Tibial nerve (tissue), 4 donors: ENCODE data around the gene NNMT. TPM values are rescaled to one million over a fixed set of nuclear protein-coding genes. Genes with fewer than 3 reads are reported as not detected.
A peak's percentile ranks its signal among the peaks of the same experiment; 100 is the strongest.

Experiments
- DNase-seq, 2 donors: peaks; one replicate each; pipeline ENCODE4 v3.0.0-alpha.2; 2019; ENCODE audit warnings: low spot score in 2 of 2
- H3K27ac ChIP-seq, 4 donors: fragments of 200-600 bp; sonication (generic) in 3 of 4; one replicate each; pipeline ENCODE4 v1.5.1; 2017 to 2019; ENCODE audit warnings: mild to moderate bottlenecking in 1 of 4
- H3K27me3 ChIP-seq, 2 donors: fragments of 200-600 bp; sonication (generic) in 1 of 2; one replicate each; pipeline versions ENCODE4 v1.5.1 to v1.6.0; 2017 to 2019
- H3K36me3 ChIP-seq, 3 donors: fragments of 200-600 bp; sonication (generic); one replicate each; pipeline ENCODE4 v1.5.1; 2018 to 2019
- H3K4me1 ChIP-seq, 4 donors: fragments of 200-600 bp; sonication (generic) in 3 of 4; one replicate each; pipeline ENCODE4 v1.5.1; 2017 to 2019
- H3K4me3 ChIP-seq, 4 donors: fragments of 200-600 bp; sonication (generic) in 3 of 4; one replicate each; pipeline ENCODE4 v1.5.1; 2017 to 2019; ENCODE audit warnings: mild to moderate bottlenecking in 1 of 4, moderate library complexity in 1 of 4
- H3K9me3 ChIP-seq, 4 donors: fragments of 200-600 bp; sonication (generic) in 3 of 4; one replicate each; pipeline ENCODE4 v1.5.1; 2017 to 2019
- EP300 ChIP-seq, 2 donors: sonication (generic); formaldehyde crosslinking; IDR thresholded peaks; one replicate each; pipeline ENCODE4 v1.6.1; 2017; ENCODE audit warnings: antibody characterized with exemption in 2 of 2, mild to moderate bottlenecking in 1 of 2
- POLR2A ChIP-seq, 2 donors: fragments of 450-650 bp; IDR thresholded peaks; one replicate each; pipeline ENCODE4 v1.6.1; 2017; ENCODE audit warnings: antibody characterized with exemption in 2 of 2, mild to moderate bottlenecking in 2 of 2, moderate library complexity in 2 of 2
- WGBS, 2 donors: methylation state at CpG; one replicate each; pipeline ENCODE4 v1.1.5; 2018; 5-methylcytosine and 5-hydroxymethylcytosine counted together
- total RNA-seq, 4 donors: library from RNA; depleted of rRNA; stranded (reverse); fragments of >200 nt; gene quantifications; one replicate each; pipeline ENCODE4 v1.1.0, GENCODE V29; 2016
- TF ChIP-seq, protein P1 (sequence below), 5 experiments: fragments of 200-600 bp in 3 of 5; fragments of 450-650 bp in 2 of 5; sonication (generic) in 3 of 5; IDR thresholded peaks; one replicate each; pipeline ENCODE4 v1.5.1; 2016 to 2019; ENCODE audit warnings: antibody characterized with exemption in 5 of 5, mild to moderate bottlenecking in 3 of 5, moderate library complexity in 2 of 5

Gene NNMT
- total RNA-seq, 4 donors from 2014 or later, result 520 to 1,803 (median 896) TPM

- Histone ChIP-seq H3K27ac (peak overlapping the region in 3 of 4 donors; percentile 49 to 91 (median 76)), H3K4me3 (no peak overlapping the region), H3K4me1 (peaks cover 0 to 73% (median 42%) of the 10 kb centered on the region in 4 donors), H3K9me3 (no peaks in the 10 kb centered on the region), H3K36me3 (peaks cover 0 to 13% (median 0%) of the 10 kb centered on the region in 3 donors), H3K27me3 (peaks cover 0 to 3% of the 10 kb centered on the region in 2 donors)
- DNase-seq, result no peak
- WGBS, 2 donors, result 89 to 91% methylated on average over 12 of the region's 12 CpGs
- TF ChIP-seq, protein P1, sequence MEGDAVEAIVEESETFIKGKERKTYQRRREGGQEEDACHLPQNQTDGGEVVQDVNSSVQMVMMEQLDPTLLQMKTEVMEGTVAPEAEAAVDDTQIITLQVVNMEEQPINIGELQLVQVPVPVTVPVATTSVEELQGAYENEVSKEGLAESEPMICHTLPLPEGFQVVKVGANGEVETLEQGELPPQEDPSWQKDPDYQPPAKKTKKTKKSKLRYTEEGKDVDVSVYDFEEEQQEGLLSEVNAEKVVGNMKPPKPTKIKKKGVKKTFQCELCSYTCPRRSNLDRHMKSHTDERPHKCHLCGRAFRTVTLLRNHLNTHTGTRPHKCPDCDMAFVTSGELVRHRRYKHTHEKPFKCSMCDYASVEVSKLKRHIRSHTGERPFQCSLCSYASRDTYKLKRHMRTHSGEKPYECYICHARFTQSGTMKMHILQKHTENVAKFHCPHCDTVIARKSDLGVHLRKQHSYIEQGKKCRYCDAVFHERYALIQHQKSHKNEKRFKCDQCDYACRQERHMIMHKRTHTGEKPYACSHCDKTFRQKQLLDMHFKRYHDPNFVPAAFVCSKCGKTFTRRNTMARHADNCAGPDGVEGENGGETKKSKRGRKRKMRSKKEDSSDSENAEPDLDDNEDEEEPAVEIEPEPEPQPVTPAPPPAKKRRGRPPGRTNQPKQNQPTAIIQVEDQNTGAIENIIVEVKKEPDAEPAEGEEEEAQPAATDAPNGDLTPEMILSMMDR (IDR thresholded peaks at IDR 0.05), result no peak
- peak in 1 of 2 donors; percentile 5 for TF ChIP-seq EP300 (IDR thresholded peaks at IDR 0.05)
Measured at GRCh38 chr11:114259551-114259983, 36.6 kb upstream of the NNMT start.

DNA sequence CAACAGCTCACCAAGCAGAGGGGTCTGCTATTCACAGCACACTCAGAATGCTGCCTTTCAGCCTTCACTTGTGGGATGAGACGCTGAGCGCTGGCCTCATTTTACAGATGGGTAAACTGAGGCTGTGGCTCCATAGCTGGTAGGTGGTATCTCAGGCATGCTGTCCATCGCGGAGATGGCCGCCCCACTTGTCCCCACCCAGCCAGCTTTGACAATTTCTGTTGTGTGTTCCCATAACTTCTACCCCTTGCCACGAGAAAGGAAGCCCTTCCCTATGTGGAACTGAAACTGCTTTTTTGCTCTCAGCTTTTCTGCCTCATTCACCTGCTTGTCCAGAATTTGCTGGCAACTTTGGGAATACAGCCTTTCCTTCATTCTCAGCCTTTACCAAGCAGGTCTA lies 36.1 kb upstream of the NNMT start:
- TF ChIP-seq EP300 (IDR thresholded peaks at IDR 0.05), result peak in 1 of 2 donors; percentile 5
- TF ChIP-seq, protein P1 (IDR thresholded peaks at IDR 0.05), result no peak
- DNase-seq, result no peak

DNA sequence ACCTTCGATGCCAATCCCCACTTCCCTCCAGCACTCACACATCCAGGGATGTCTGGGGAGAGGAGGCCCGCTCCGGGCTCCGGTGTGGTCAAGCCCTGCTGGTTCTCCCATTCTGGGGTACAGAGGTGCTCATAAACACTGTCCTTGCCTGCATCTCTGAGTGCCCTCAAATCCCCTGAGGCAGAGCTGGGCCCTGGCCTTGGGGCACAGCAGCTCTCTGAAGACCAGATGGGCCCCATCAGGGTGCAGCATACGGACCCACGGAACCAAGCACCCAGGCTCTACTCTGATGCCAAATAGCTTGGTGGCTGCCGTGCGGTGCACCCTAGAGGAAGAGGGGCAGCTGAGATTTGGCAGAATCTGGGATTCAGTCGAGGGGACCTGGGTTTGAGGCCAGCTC lies 35.7 kb upstream of the NNMT start:
- Histone ChIP-seq H3K36me3 (peaks cover 0 to 9% (median 0%) of the 10 kb centered on the region in 3 donors), H3K4me3 (peak overlapping the region in 1 of 4 donors; percentile 9), H3K9me3 (no peaks in the 10 kb centered on the region), H3K27me3 (peaks cover 0 to 3% of the 10 kb centered on the region in 2 donors), H3K27ac (peak overlapping the region in 3 of 4 donors; percentile 34 to 91 (median 49)), H3K4me1 (peaks cover 0 to 70% (median 42%) of the 10 kb centered on the region in 4 donors)
- TF ChIP-seq EP300 (IDR thresholded peaks at IDR 0.05), result no peak
- no peak for TF ChIP-seq POLR2A (IDR thresholded peaks at IDR 0.05)
- TF ChIP-seq, protein P1 (IDR thresholded peaks at IDR 0.05), result no peak
- DNase-seq, result no peak
- WGBS, 2 donors, result 65 to 73% methylated on average over 8 to 9 of the region's 9 CpGs

More for the DNA sequence above, 36.1 kb upstream of the NNMT start:
- peak overlapping the region in 3 of 4 donors; percentile 34 to 91 (median 49) for H3K27ac ChIP-seq
- H3K27me3 ChIP-seq, result peaks cover 0 to 3% of the 10 kb centered on the region in 2 donors
- H3K9me3 ChIP-seq, result no peaks in the 10 kb centered on the region
- no peak overlapping the region for H3K4me3 ChIP-seq
- 69 to 89% methylated on average over 4 to 6 of the region's 6 CpGs for WGBS, 2 donors
- H3K36me3 ChIP-seq, result peaks cover 0 to 9% (median 0%) of the 10 kb centered on the region in 3 donors
- H3K4me1 ChIP-seq, result peaks cover 0 to 70% (median 42%) of the 10 kb centered on the region in 4 donors

DNA sequence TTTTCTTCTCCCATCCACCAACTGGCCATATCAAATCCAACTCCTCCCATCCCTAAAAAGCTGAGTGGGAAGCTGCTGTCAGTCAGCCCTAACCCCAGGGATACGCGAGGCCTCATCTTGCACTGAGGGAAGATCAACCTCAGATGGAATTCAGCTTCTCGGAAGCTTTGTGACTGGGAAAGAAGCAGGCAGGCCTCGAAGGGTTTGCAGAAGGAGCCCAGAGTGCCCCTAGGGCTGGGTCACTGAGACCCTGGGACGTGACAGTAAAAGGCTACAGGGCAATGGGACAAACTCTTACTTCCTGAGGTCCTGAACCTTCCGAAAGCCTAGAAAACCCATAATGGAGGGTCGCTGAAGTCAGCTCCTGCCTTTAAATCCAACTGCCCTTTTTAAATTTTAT lies 34.4 kb upstream of the NNMT start:
- H3K4me3 ChIP-seq, result no peak overlapping the region
- H3K9me3 ChIP-seq, result no peaks in the 10 kb centered on the region
- DNase-seq, result no peak
- TF ChIP-seq, protein P1 (IDR thresholded peaks at IDR 0.05), result no peak
- H3K27me3 ChIP-seq, result peaks cover 0 to 3% of the 10 kb centered on the region in 2 donors
- peaks cover 0 to 61% (median 40%) of the 10 kb centered on the region in 4 donors for H3K4me1 ChIP-seq
- peaks cover 0 to under 1% (median 0%) of the 10 kb centered on the region in 3 donors for H3K36me3 ChIP-seq
- H3K27ac ChIP-seq, result peak overlapping the region in 1 of 4 donors; percentile 91
- WGBS, 2 donors, result 66 to 68% methylated on average over 7 of the region's 7 CpGs

GRCh38 chr11:114262681-114263512 lies 33.3 kb upstream of the NNMT start:
- DNase-seq, result no peak
- Histone ChIP-seq H3K4me3 (no peak overlapping the region), H3K27ac (no peak overlapping the region), H3K4me1 (peaks cover 0 to 50% (median 30%) of the 10 kb centered on the region in 4 donors), H3K9me3 (no peaks in the 10 kb centered on the region), H3K36me3 (no peaks in the 10 kb centered on the region), H3K27me3 (peaks cover 0 to 3% of the 10 kb centered on the region in 2 donors)
- peak in 1 of 2 donors; percentile 18 for TF ChIP-seq EP300 (IDR thresholded peaks at IDR 0.05)
- TF ChIP-seq, protein P1 (IDR thresholded peaks at IDR 0.05), result peak; percentile 53 to 75 (median 63)
- no peak for TF ChIP-seq POLR2A (IDR thresholded peaks at IDR 0.05)
- WGBS, 2 donors, result 21 to 23% methylated on average over 9 of the region's 9 CpGs
